ENCODE results near the gene CYP46A1. TPM values are rescaled to one million over a fixed set of nuclear protein-coding genes. Genes with fewer than 3 reads are reported as not detected.

Gene CYP46A1
- total RNA-seq, 1 donor from 2014 or later = 2.1 TPM

- peaks cover 0 to 6% (median 3%) of the 10 kb centered on the region in 3 donors for H3K27me3 ChIP-seq (ENCODE audit: control insufficient read depth in 3 of 3, insufficient read depth in 3 of 3, low read length in 3 of 3)
- H3K4me1 ChIP-seq (ENCODE audit: control insufficient read depth in 3 of 3, insufficient read depth in 3 of 3, low read length in 3 of 3) = peaks cover 16 to 17% (median 17%) of the 10 kb centered on the region in 3 donors
- H3K9me3 ChIP-seq (ENCODE audit: control insufficient read depth in 3 of 3, low read length in 3 of 3) = no peaks in the 10 kb centered on the region
- H3K27ac ChIP-seq (ENCODE audit: low read depth, low read length) = no peak overlapping the region
- no peaks in the 10 kb centered on the region for H3K36me3 ChIP-seq (ENCODE audit: control insufficient read depth in 3 of 3, insufficient read depth in 3 of 3, low read length in 3 of 3)
- H3K9ac ChIP-seq (ENCODE audit: low read depth in 1 of 3, low read length in 3 of 3) = no peak overlapping the region
- H3K4me3 ChIP-seq (ENCODE audit: low read length in 3 of 3) = no peak overlapping the region
These were observed 43.2 kb downstream of the CYP46A1 start for GRCh38 chr14:99727096-99727870.

GRCh38 chr14:99728231-99728920 is 44.3 kb downstream of the CYP46A1 start:
- peaks cover 0 to 6% (median 3%) of the 10 kb centered on the region in 3 donors for H3K27me3 ChIP-seq (ENCODE audit: control insufficient read depth in 3 of 3, insufficient read depth in 3 of 3, low read length in 3 of 3)
- no peaks in the 10 kb centered on the region for H3K9me3 ChIP-seq (ENCODE audit: control insufficient read depth in 3 of 3, low read length in 3 of 3)
- no peak overlapping the region for H3K27ac ChIP-seq (ENCODE audit: low read depth, low read length)
- peaks cover 21 to 28% (median 26%) of the 10 kb centered on the region in 3 donors for H3K4me1 ChIP-seq (ENCODE audit: control insufficient read depth in 3 of 3, insufficient read depth in 3 of 3, low read length in 3 of 3)
- no peak overlapping the region for H3K4me3 ChIP-seq (ENCODE audit: low read length in 3 of 3)
- H3K36me3 ChIP-seq (ENCODE audit: control insufficient read depth in 3 of 3, insufficient read depth in 3 of 3, low read length in 3 of 3) = no peaks in the 10 kb centered on the region
- no peak overlapping the region for H3K9ac ChIP-seq (ENCODE audit: low read depth in 1 of 3, low read length in 3 of 3)

- Histone ChIP-seq H3K4me3 (ENCODE audit: low read length in 3 of 3) (no peak overlapping the region), H3K27ac (ENCODE audit: low read depth, low read length) (no peak overlapping the region), H3K4me1 (ENCODE audit: control insufficient read depth in 3 of 3, insufficient read depth in 3 of 3, low read length in 3 of 3) (peaks cover 26 to 35% (median 32%) of the 10 kb centered on the region in 3 donors), H3K9me3 (ENCODE audit: control insufficient read depth in 3 of 3, low read length in 3 of 3) (no peaks in the 10 kb centered on the region), H3K27me3 (ENCODE audit: control insufficient read depth in 3 of 3, insufficient read depth in 3 of 3, low read length in 3 of 3) (peaks cover 0 to 6% (median 3%) of the 10 kb centered on the region in 3 donors), H3K36me3 (ENCODE audit: control insufficient read depth in 3 of 3, insufficient read depth in 3 of 3, low read length in 3 of 3) (no peaks in the 10 kb centered on the region), H3K9ac (ENCODE audit: low read depth in 1 of 3, low read length in 3 of 3) (no peak overlapping the region)
These were observed 44.9 kb downstream of the CYP46A1 start for GRCh38 chr14:99728981-99729451.

- Histone ChIP-seq H3K27ac (ENCODE audit: low read depth, low read length) (no peak overlapping the region), H3K4me1 (ENCODE audit: control insufficient read depth in 3 of 3, insufficient read depth in 3 of 3, low read length in 3 of 3) (peaks cover 38 to 47% (median 44%) of the 10 kb centered on the region in 3 donors), H3K4me3 (ENCODE audit: low read length in 3 of 3) (peak overlapping the region in 2 of 3 donors; percentile 43 to 45), H3K27me3 (ENCODE audit: control insufficient read depth in 3 of 3, insufficient read depth in 3 of 3, low read length in 3 of 3) (peaks cover 0 to 6% (median 3%) of the 10 kb centered on the region in 3 donors), H3K9me3 (ENCODE audit: control insufficient read depth in 3 of 3, low read length in 3 of 3) (no peaks in the 10 kb centered on the region), H3K9ac (ENCODE audit: low read depth in 1 of 3, low read length in 3 of 3) (peak overlapping the region in 1 of 3 donors; percentile 62), H3K36me3 (ENCODE audit: control insufficient read depth in 3 of 3, insufficient read depth in 3 of 3, low read length in 3 of 3) (no peaks in the 10 kb centered on the region)
These were observed 46.1 kb downstream of the CYP46A1 start for GRCh38 chr14:99729991-99730875.

- no peaks in the 10 kb centered on the region for H3K36me3 ChIP-seq (ENCODE audit: control insufficient read depth in 3 of 3, insufficient read depth in 3 of 3, low read length in 3 of 3)
- H3K4me1 ChIP-seq (ENCODE audit: control insufficient read depth in 3 of 3, insufficient read depth in 3 of 3, low read length in 3 of 3) = peaks cover 40 to 50% (median 49%) of the 10 kb centered on the region in 3 donors
- H3K4me3 ChIP-seq (ENCODE audit: low read length in 3 of 3) = no peak overlapping the region
- H3K27ac ChIP-seq (ENCODE audit: low read depth, low read length) = no peak overlapping the region
- H3K27me3 ChIP-seq (ENCODE audit: control insufficient read depth in 3 of 3, insufficient read depth in 3 of 3, low read length in 3 of 3) = peaks cover 0 to 6% (median 3%) of the 10 kb centered on the region in 3 donors
- no peaks in the 10 kb centered on the region for H3K9me3 ChIP-seq (ENCODE audit: control insufficient read depth in 3 of 3, low read length in 3 of 3)
- no peak overlapping the region for H3K9ac ChIP-seq (ENCODE audit: low read depth in 1 of 3, low read length in 3 of 3)
These were observed 46.9 kb downstream of the CYP46A1 start for GRCh38 chr14:99730876-99731546.

GRCh38 chr14:99731547-99732435 is 47.7 kb downstream of the CYP46A1 start:
- Histone ChIP-seq H3K36me3 (ENCODE audit: control insufficient read depth in 3 of 3, insufficient read depth in 3 of 3, low read length in 3 of 3) (no peaks in the 10 kb centered on the region), H3K4me3 (ENCODE audit: low read length in 3 of 3) (no peak overlapping the region), H3K4me1 (ENCODE audit: control insufficient read depth in 3 of 3, insufficient read depth in 3 of 3, low read length in 3 of 3) (peaks cover 44 to 54% (median 50%) of the 10 kb centered on the region in 3 donors), H3K9ac (ENCODE audit: low read depth in 1 of 3, low read length in 3 of 3) (no peak overlapping the region), H3K27me3 (ENCODE audit: control insufficient read depth in 3 of 3, insufficient read depth in 3 of 3, low read length in 3 of 3) (peaks cover 0 to 6% (median 3%) of the 10 kb centered on the region in 3 donors), H3K9me3 (ENCODE audit: control insufficient read depth in 3 of 3, low read length in 3 of 3) (no peaks in the 10 kb centered on the region), H3K27ac (ENCODE audit: low read depth, low read length) (no peak overlapping the region)

GRCh38 chr14:99732436-99733210 is 48.5 kb downstream of the CYP46A1 start:
- H3K27me3 ChIP-seq (ENCODE audit: control insufficient read depth in 3 of 3, insufficient read depth in 3 of 3, low read length in 3 of 3) = peaks cover 0 to 6% (median 3%) of the 10 kb centered on the region in 3 donors
- H3K9ac ChIP-seq (ENCODE audit: low read depth in 1 of 3, low read length in 3 of 3) = no peak overlapping the region
- H3K4me1 ChIP-seq (ENCODE audit: control insufficient read depth in 3 of 3, insufficient read depth in 3 of 3, low read length in 3 of 3) = peaks cover 51 to 61% (median 57%) of the 10 kb centered on the region in 3 donors
- H3K27ac ChIP-seq (ENCODE audit: low read depth, low read length) = no peak overlapping the region
- H3K36me3 ChIP-seq (ENCODE audit: control insufficient read depth in 3 of 3, insufficient read depth in 3 of 3, low read length in 3 of 3) = no peaks in the 10 kb centered on the region
- no peak overlapping the region for H3K4me3 ChIP-seq (ENCODE audit: low read length in 3 of 3)
- H3K9me3 ChIP-seq (ENCODE audit: control insufficient read depth in 3 of 3, low read length in 3 of 3) = no peaks in the 10 kb centered on the region

- Histone ChIP-seq H3K27ac (ENCODE audit: low read depth, low read length) (no peak overlapping the region), H3K9ac (ENCODE audit: low read depth in 1 of 3, low read length in 3 of 3) (no peak overlapping the region), H3K9me3 (ENCODE audit: control insufficient read depth in 3 of 3, low read length in 3 of 3) (no peaks in the 10 kb centered on the region), H3K36me3 (ENCODE audit: control insufficient read depth in 3 of 3, insufficient read depth in 3 of 3, low read length in 3 of 3) (no peaks in the 10 kb centered on the region), H3K4me1 (ENCODE audit: control insufficient read depth in 3 of 3, insufficient read depth in 3 of 3, low read length in 3 of 3) (peaks cover 52 to 67% (median 60%) of the 10 kb centered on the region in 3 donors), H3K4me3 (ENCODE audit: low read length in 3 of 3) (no peak overlapping the region), H3K27me3 (ENCODE audit: control insufficient read depth in 3 of 3, insufficient read depth in 3 of 3, low read length in 3 of 3) (peaks cover 0 to 6% (median 3%) of the 10 kb centered on the region in 3 donors)
These were observed 49.1 kb downstream of the CYP46A1 start for GRCh38 chr14:99733211-99733539.
